OCI-LY7 (cell line): ENCODE measurements around the gene CDON.

Source experiments
- CTCF ChIP-seq: fragments of 200-600 bp; sonication (generic); conservative IDR thresholded peaks from 2 replicates; pipeline ENCODE4 v1.5.1; 2014; ENCODE audit warnings: mild to moderate bottlenecking, antibody characterized with exemption, low read length, moderate library complexity, mixed read lengths
- EZH2phosphoT487 ChIP-seq: fragments of 200-600 bp; sonication (generic); IDR thresholded peaks from 2 replicates; pipeline ENCODE4 v1.6.1; 2018; ENCODE audit warnings: low read depth, borderline replicate concordance, mild to moderate bottlenecking, mixed run types, antibody characterized with exemption, low read length, moderate library complexity, mixed read lengths

- no peak for TF ChIP-seq CTCF
- no peak for TF ChIP-seq EZH2phosphoT487
Observed at GRCh38 chr11:125987066-125987641, 75.5 kb downstream of the CDON start.
